H1 (cell line): ENCODE data around the gene NLRC5. TPM values are rescaled to one million over a fixed set of nuclear protein-coding genes. Genes with fewer than 3 reads are reported as not detected.

Source experiments
- CTCF ChIA-PET: fragments of 300-600 bp; sonication (Branson Sonifier 250); formaldehyde crosslinking; loops from one replicate; lab custom pipeline; 2021; ENCODE audit not compliant: partially characterized antibody; lab: Charles Lee
- POLR2A ChIA-PET: fragments of 300-600 bp; sonication (Branson Sonifier 250); formaldehyde crosslinking; loops from one replicate; lab custom pipeline; 2021; ENCODE audit warnings: inconsistent platforms; ENCODE audit not compliant: partially characterized antibody; lab: Charles Lee
- DNase-seq, 2 experiments: peaks; one replicate each; pipeline versions ENCODE4 v3.0.0 to v3.0.0-alpha.2; 2010 to 2022; ENCODE audit warnings: low spot score in 2 of 2, low read depth in 1 of 2, mixed read lengths in 1 of 2
- FAIRE-seq: peaks from 2 replicates; lab custom pipeline; 2011; peaks lifted over from hg19 to GRCh38; lab: Jason Lieb, UNC
- H2AFZ ChIP-seq: 2 replicates; pipeline ENCODE4 v1.8.1; 2012; ENCODE audit warnings: low read length, inconsistent platforms
- H2AK5ac ChIP-seq: 2 replicates; pipeline ENCODE4 v1.6.1; 2013; ENCODE audit warnings: low read depth, low read length
- H2BK120ac ChIP-seq: replicated peaks from 2 replicates; pipeline ENCODE3; 2013; ENCODE audit warnings: low read depth, low read length, inconsistent platforms
- H2BK12ac ChIP-seq: 2 replicates; pipeline ENCODE4 v1.6.1; 2013; ENCODE audit warnings: low read depth, low read length
- H2BK15ac ChIP-seq: 2 replicates; pipeline ENCODE4 v1.6.1; 2013; ENCODE audit warnings: low read length
- H2BK20ac ChIP-seq: 2 replicates; pipeline ENCODE4 v1.6.1; 2013; ENCODE audit warnings: low read length
- H2BK5ac ChIP-seq: 2 replicates; pipeline ENCODE4 v1.6.1; 2013; ENCODE audit warnings: low read depth, low read length
- H3K14ac ChIP-seq: 2 replicates; pipeline ENCODE4 v1.6.1; 2013; ENCODE audit warnings: inconsistent platforms; ENCODE audit not compliant: insufficient read length
- H3K18ac ChIP-seq: 2 replicates; pipeline ENCODE4 v1.6.1; 2013; ENCODE audit warnings: low read length; ENCODE audit errors: extremely low read depth
- H3K23ac ChIP-seq: 2 replicates; pipeline ENCODE4 v1.6.1; 2013; ENCODE audit warnings: inconsistent platforms; ENCODE audit not compliant: insufficient read length
- H3K23me2 ChIP-seq: 2 replicates; pipeline ENCODE4 v1.6.1; 2013; ENCODE audit warnings: low read depth, low read length
- H3K27ac ChIP-seq: 2 replicates; pipeline ENCODE4 v1.6.1; 2011; ENCODE audit warnings: low read depth, low read length, inconsistent platforms
- H3K27me3 ChIP-seq, 4 experiments: replicated peaks in 1 of 4; 1 replicate in 1 of 4; 2 replicates in 3 of 4; pipeline versions ENCODE4 v1.6.1 to v1.8.1; 2011 to 2013; ENCODE audit warnings: low read length in 3 of 4, mild to moderate bottlenecking in 3 of 4, inconsistent platforms in 2 of 4, mixed read lengths in 2 of 4, moderate library complexity in 1 of 4; ENCODE audit not compliant: control insufficient read depth in 3 of 4, insufficient read depth in 3 of 4; ENCODE audit errors: extremely low read depth in 1 of 4
- H3K36me3 ChIP-seq, 4 experiments: 2 replicates each; pipeline versions ENCODE4 v1.6.1 to v1.8.1; 2011 to 2013; ENCODE audit warnings: mild to moderate bottlenecking in 4 of 4, low read length in 3 of 4, moderate library complexity in 2 of 4, control low read depth in 1 of 4, inconsistent platforms in 1 of 4; ENCODE audit not compliant: insufficient read depth in 4 of 4, control insufficient read depth in 2 of 4
- H3K4ac ChIP-seq: replicated peaks from 2 replicates; pipeline ENCODE3; 2013; ENCODE audit warnings: low read length, low read depth, mixed read lengths, inconsistent platforms; ENCODE audit not compliant: insufficient read length
- H3K4me1 ChIP-seq, 4 experiments: replicated peaks in 1 of 4; 1 replicate in 1 of 4; 2 replicates in 3 of 4; pipeline versions ENCODE4 v1.6.1 to v1.8.1; 2011 to 2013; ENCODE audit warnings: low read length in 3 of 4, inconsistent platforms in 2 of 4, mixed read lengths in 1 of 4; ENCODE audit not compliant: insufficient read depth in 4 of 4, control insufficient read depth in 3 of 4
- H3K4me2 ChIP-seq, 2 experiments: 2 replicates each; pipeline versions ENCODE4 v1.6.1 to v1.8.1; 2011 to 2013; ENCODE audit warnings: low read depth in 2 of 2, low read length in 2 of 2, control low read depth in 1 of 2, inconsistent platforms in 1 of 2, mild to moderate bottlenecking in 1 of 2; ENCODE audit not compliant: insufficient read depth in 1 of 2
- H3K4me3 ChIP-seq, 4 experiments: fragments of 200-600, 300-600 bp in 1 of 4; sonication (generic), shearing (Covaris generic), sonication (Bioruptor Twin) in 1 of 4; 2 replicates each; pipeline versions ENCODE4 v1.5.1 to v1.8.1; 2011 to 2016; ENCODE audit warnings: low read length in 4 of 4, low read depth in 3 of 4, control low read depth in 2 of 4, inconsistent platforms in 2 of 4, mild to moderate bottlenecking in 2 of 4, mixed read lengths in 1 of 4, moderate library complexity in 1 of 4; ENCODE audit not compliant: insufficient read depth in 2 of 4; ENCODE audit errors: extremely low read depth in 1 of 4
- H3K56ac ChIP-seq: replicated peaks from 2 replicates; pipeline ENCODE3; 2013; ENCODE audit warnings: low read depth, mild to moderate bottlenecking, mixed read lengths, low read length, inconsistent platforms; ENCODE audit not compliant: insufficient read length
- H3K79me1 ChIP-seq: 2 replicates; pipeline ENCODE4 v1.6.1; 2013; ENCODE audit warnings: low read depth, low read length, control low read depth
- H3K79me2 ChIP-seq, 2 experiments: 2 replicates each; pipeline versions ENCODE4 v1.6.1 to v1.8.1; 2012 to 2013; ENCODE audit warnings: low read length in 2 of 2, mild to moderate bottlenecking in 2 of 2, inconsistent platforms in 1 of 2; ENCODE audit not compliant: insufficient read depth in 2 of 2, control insufficient read depth in 1 of 2
- H3K9ac ChIP-seq, 4 experiments: replicated peaks in 1 of 4; 1 replicate in 1 of 4; 2 replicates in 3 of 4; pipeline versions ENCODE4 v1.6.1 to v1.8.1; 2011 to 2013; ENCODE audit warnings: low read depth in 3 of 4, low read length in 3 of 4, control low read depth in 2 of 4, mild to moderate bottlenecking in 2 of 4, moderate library complexity in 2 of 4, inconsistent platforms in 1 of 4; ENCODE audit errors: extremely low read depth in 1 of 4
- H3K9me3 ChIP-seq, 2 experiments: 2 replicates each; pipeline versions ENCODE4 v1.6.1 to v1.8.1; 2012 to 2013; ENCODE audit warnings: mild to moderate bottlenecking in 2 of 2, moderate library complexity in 2 of 2, control low read depth in 1 of 2, inconsistent platforms in 1 of 2, low read depth in 1 of 2, low read length in 1 of 2, mixed read lengths in 1 of 2; ENCODE audit not compliant: insufficient read depth in 2 of 2
- H4K20me1 ChIP-seq, 2 experiments: replicated peaks in 1 of 2; 2 replicates each; pipeline versions ENCODE3 to v1.8.1; 2011 to 2013; ENCODE audit warnings: inconsistent platforms in 2 of 2, low read length in 2 of 2, mild to moderate bottlenecking in 1 of 2; ENCODE audit not compliant: insufficient read depth in 2 of 2, control insufficient read depth in 1 of 2
- H4K5ac ChIP-seq: 2 replicates; pipeline ENCODE4 v1.6.1; 2013; ENCODE audit warnings: low read length, low read depth, mixed read lengths, inconsistent platforms; ENCODE audit not compliant: insufficient read length
- H4K8ac ChIP-seq: 2 replicates; pipeline ENCODE4 v1.8.0; 2013; ENCODE audit warnings: mild to moderate bottlenecking, moderate library complexity, low read length, inconsistent platforms; ENCODE audit not compliant: insufficient read depth; ENCODE audit errors: extremely low read depth
- H4K91ac ChIP-seq: replicated peaks from 2 replicates; pipeline ENCODE3; 2013; ENCODE audit warnings: low read length, mixed read lengths, inconsistent platforms; ENCODE audit not compliant: insufficient read length
- CTCF ChIP-seq, 3 experiments: IDR thresholded peaks; 1 replicate in 2 of 3; 2 replicates in 1 of 3; pipeline versions ENCODE4 v1.5.1 to v1.6.1; 2011; ENCODE audit warnings: low read length in 3 of 3, mild to moderate bottlenecking in 3 of 3, inconsistent platforms in 2 of 3, low read depth in 1 of 3, moderate library complexity in 1 of 3; ENCODE audit not compliant: insufficient read depth in 1 of 3; ENCODE audit errors: control extremely low read depth in 1 of 3
- EGR1 ChIP-seq: IDR thresholded peaks from 2 replicates; pipeline ENCODE4 v1.6.1; 2011; ENCODE audit warnings: low read depth, low read length, borderline replicate concordance
- JUN ChIP-seq: IDR thresholded peaks from 2 replicates; pipeline ENCODE4 v1.6.1; 2011; ENCODE audit warnings: low read depth, mild to moderate bottlenecking, improper control_type of control experiment, low read length
- RAD21 ChIP-seq, 2 experiments: IDR thresholded peaks in 1 of 2; conservative IDR thresholded peaks in 1 of 2; 2 replicates each; pipeline ENCODE4 v1.6.1; 2011; ENCODE audit warnings: low read depth in 2 of 2, low read length in 2 of 2, improper control_type of control experiment in 1 of 2, inconsistent platforms in 1 of 2, mild to moderate bottlenecking in 1 of 2, moderate library complexity in 1 of 2
- TCF12 ChIP-seq: IDR thresholded peaks from 2 replicates; pipeline ENCODE4 v1.6.1; 2011; ENCODE audit warnings: low read depth, mild to moderate bottlenecking, low read length
- WGBS, 2 experiments: shearing (Covaris generic) in 1 of 2; methylation state at CpG; one replicate each; pipeline versions ENCODE4 v1.1.6 to v1.1.7; 2013 to 2015; ENCODE audit warnings: low lambda C conversion rate in 2 of 2, mixed read lengths in 2 of 2, inconsistent platforms in 1 of 2, low coverage in 1 of 2, missing lambda C conversion rate in 1 of 2; ENCODE audit not compliant: insufficient replicate concordance in 2 of 2, insufficient coverage in 1 of 2, insufficient read length in 1 of 2; ENCODE audit errors: extremely low coverage in 1 of 2, missing lambda C conversion rate in 1 of 2; 5-methylcytosine and 5-hydroxymethylcytosine counted together
- polyA plus RNA-seq, 7 experiments: library from polyadenylated mRNA; depleted of rRNA in 3 of 7; stranded (reverse) in 5 of 7; unstranded in 2 of 7; fragments of >200 nt in 5 of 7; fragments of 200-250 nt in 2 of 7; gene quantifications; 1 replicate in 5 of 7; 2 replicates in 1 of 7; 4 replicates in 1 of 7; pipeline versions ENCODE4 v1.2.1 to v1.2.3, GENCODE V29; 2011 to 2013; ENCODE audit warnings: missing spikeins in 2 of 7, mixed read lengths in 2 of 7
- total RNA-seq: library from RNA; stranded (reverse); fragmentation: NEBNext Ultra II Directional; extraction: Animal tissue kit (Norgen Biotek cat#: 25700); gene quantifications from 2 replicates; pipeline ENCODE4 v1.2.1, GENCODE V29; 2021

Gene NLRC5
- total and polyA plus RNA-seq, 2 of the 8 experiments (the other 6 are each of a cell fraction or from before 2014, with no cell fraction given), result 2.2 to 3.2 TPM

GRCh38 chr16:57054338-57054737 lies 65.0 kb downstream of the NLRC5 start:
- no peak overlapping the region for H3K27ac ChIP-seq
- CTCF ChIA-PET, result interaction anchor here (0.8 to 2.1 kb wide), 3 partner anchors 9 to 91 kb away, joined by 3 to 12 read pairs (median 8); no protein-coding TSS in a partner anchor
- H3K36me3 ChIP-seq, result no peaks in the 10 kb centered on the region
- POLR2A ChIA-PET, result no interaction called here
- H4K20me1 ChIP-seq, result no peaks in the 10 kb centered on the region
- H4K91ac ChIP-seq, result no peak overlapping the region
- H3K79me1 ChIP-seq, result no peaks in the 10 kb centered on the region
- H3K56ac ChIP-seq, result no peak overlapping the region
- H2BK5ac ChIP-seq, result no peak overlapping the region
- H2AFZ ChIP-seq, result no peak overlapping the region
- no peak overlapping the region for H2BK20ac ChIP-seq
- DNase-seq, result no peak
- no peak overlapping the region for H2AK5ac ChIP-seq
- no peak overlapping the region for H3K18ac ChIP-seq
- H3K4me1 ChIP-seq, result peaks cover 0 to 6% (median 0%) of the 10 kb centered on the region in 4 experiments; a peak in 1 of 7 replicates
- H3K27me3 ChIP-seq, result no peaks in the 10 kb centered on the region
- no peak overlapping the region for H3K23ac ChIP-seq
- H2BK120ac ChIP-seq, result no peak overlapping the region
- H3K4me3 ChIP-seq, result no peak overlapping the region
- H3K4me2 ChIP-seq, result no peak overlapping the region
- no peak overlapping the region for H2BK15ac ChIP-seq
- H3K14ac ChIP-seq, result no peak overlapping the region
- no peak overlapping the region for H3K9ac ChIP-seq
- no peaks in the 10 kb centered on the region for H3K79me2 ChIP-seq
- H2BK12ac ChIP-seq, result no peak overlapping the region
- H3K9me3 ChIP-seq, result no peaks in the 10 kb centered on the region
- peaks cover 3% of the 10 kb centered on the region; the same call in 1 of the 2 replicates for H3K23me2 ChIP-seq
- H4K8ac ChIP-seq, result no peak overlapping the region
- H3K4ac ChIP-seq, result no peak overlapping the region
- no peak for FAIRE-seq
- WGBS, 2 experiments, result 92% methylated on average over 4 of the region's 5 CpGs; no CpG with 5 or more reads in 1 of the 2 experiments
- no peak overlapping the region for H4K5ac ChIP-seq
- TF ChIP-seq TCF12 (no peak), CTCF (IDR thresholded peaks at IDR 0.05; ENCODE audit: control extremely low read depth in 1 of 3, insufficient read depth in 1 of 3, low read depth in 1 of 3, low read length in 3 of 3) (no peak), JUN (no peak), RAD21 (IDR thresholded peaks at IDR 0.05 in 1 of 2, conservative IDR thresholded peaks at IDR 0.05 in 1 of 2; ENCODE audit: low read depth in 2 of 2, low read length in 2 of 2) (no peak), EGR1 (no peak)
